SIG-M5 (cell line): ENCODE measurements around the gene UMAD1.

Source experiments
- DNase-seq: peaks from one replicate; lab custom pipeline; 2025; lab: John Stamatoyannopoulos, UW

UMAD1 gene

GRCh38 chr7:7640221-7641128 lies at the start of gene UMAD1:
Gene UMAD1, plus strand, starts transcription at chr7:7640752. Its CDS starts 32,620 bp downstream, at chr7:7673372.
- DNase-seq: peak; percentile 96

GRCh38 chr7:7595451-7595850 lies 45.1 kb upstream of the UMAD1 start:
- DNase-seq: no peak

GRCh38 chr7:7596176-7596575 lies 44.4 kb upstream of the UMAD1 start:
- DNase-seq: no peak

- no peak for DNase-seq
Measured at GRCh38 chr7:7607010-7607409, 33.5 kb upstream of the UMAD1 start.

- no peak for DNase-seq
Measured at GRCh38 chr7:7609330-7609729, 31.2 kb upstream of the UMAD1 start.

- DNase-seq: no peak
Measured at GRCh38 chr7:7612519-7612918, 28.0 kb upstream of the UMAD1 start.

GRCh38 chr7:7613210-7613609 lies 27.3 kb upstream of the UMAD1 start:
- DNase-seq: no peak

GRCh38 chr7:7614018-7614741 lies 26.4 kb upstream of the UMAD1 start:
- no peak for DNase-seq

GRCh38 chr7:7617550-7617949 lies 23.0 kb upstream of the UMAD1 start:
- DNase-seq: no peak

GRCh38 chr7:7618410-7618809 lies 22.1 kb upstream of the UMAD1 start:
- no peak for DNase-seq

GRCh38 chr7:7620236-7620635 lies 20.3 kb upstream of the UMAD1 start:
- no peak for DNase-seq

GRCh38 chr7:7620644-7621210 lies 19.8 kb upstream of the UMAD1 start:
- DNase-seq: no peak

- no peak for DNase-seq
Measured at GRCh38 chr7:7628476-7628875, 12.1 kb upstream of the UMAD1 start.

GRCh38 chr7:7630626-7631329 lies 9.8 kb upstream of the UMAD1 start:
- DNase-seq: no peak

GRCh38 chr7:7639421-7639820 lies 1.1 kb upstream of the UMAD1 start:
- no peak for DNase-seq

- no peak for DNase-seq
Measured at GRCh38 chr7:7639847-7640220, 718 bp upstream of the UMAD1 start.

GRCh38 chr7:7641129-7641663 lies 644 bp downstream of the UMAD1 start:
- no peak for DNase-seq

- no peak for DNase-seq
Measured at GRCh38 chr7:7642081-7642480, 1.5 kb downstream of the UMAD1 start.

- DNase-seq: no peak
Measured at GRCh38 chr7:7647495-7648036, 7.0 kb downstream of the UMAD1 start.

- DNase-seq: no peak
Measured at GRCh38 chr7:7650682-7651206, 10.2 kb downstream of the UMAD1 start.

GRCh38 chr7:7651479-7651878 lies 10.9 kb downstream of the UMAD1 start:
- DNase-seq: no peak
